Measurements from ENCODE around the gene PTS. TPM values are rescaled to one million over a fixed set of nuclear protein-coding genes. Genes with fewer than 3 reads are reported as not detected.

Gene PTS
- polyA plus RNA-seq, 3 donors: 11.8 to 25.0 (median 14.0) TPM

DNA sequence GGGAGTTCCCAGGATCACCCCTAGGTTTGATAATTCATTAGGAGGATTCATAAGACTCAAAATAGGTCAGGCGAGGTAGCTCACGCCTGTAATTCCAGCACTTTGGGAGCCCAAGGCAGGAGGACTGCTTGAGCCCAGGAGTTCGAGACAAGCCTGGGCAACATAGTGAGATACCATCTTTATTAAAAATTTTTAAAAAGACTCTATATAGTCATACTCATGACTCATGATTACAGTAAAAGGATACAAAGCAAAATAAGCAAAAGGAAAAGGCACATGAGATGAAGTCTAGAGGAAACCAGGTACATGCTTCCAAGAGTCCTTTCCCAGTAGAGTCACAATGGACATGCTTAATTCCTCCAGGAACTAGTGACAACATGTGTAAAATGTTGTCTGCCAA lies 13.9 kb upstream of the PTS start:
- Histone ChIP-seq H3K27me3 (ENCODE audit: control insufficient read depth in 2 of 2, insufficient read depth in 2 of 2, low read length in 2 of 2) (no peaks in the 10 kb centered on the region), H3K4me3 (replicated peaks in 1 of 3; ENCODE audit: low read depth in 2 of 3, low read length in 3 of 3) (no peak overlapping the region), H4K20me1 (ENCODE audit: insufficient read depth, low read length) (no peaks in the 10 kb centered on the region), H3K36me3 (replicated peaks in 1 of 2; ENCODE audit: control insufficient read depth in 1 of 2, insufficient read depth in 2 of 2, low read length in 2 of 2) (no peaks in the 10 kb centered on the region), H3K9ac (ENCODE audit: insufficient read depth, low read length, poor library complexity, severe bottlenecking) (no peak overlapping the region), H3K79me2 (ENCODE audit: insufficient read depth, low read length) (no peaks in the 10 kb centered on the region), H3K4me1 (ENCODE audit: control insufficient read depth in 1 of 2, insufficient read depth in 2 of 2, low read length in 2 of 2) (no peaks in the 10 kb centered on the region), H3K27ac (ENCODE audit: low read depth in 1 of 2, low read length in 2 of 2) (no peak overlapping the region), H2AFZ (ENCODE audit: insufficient read depth, low read depth, low read length, poor library complexity, severe bottlenecking) (no peak overlapping the region), H3K4me2 (replicated peaks; ENCODE audit: extremely low read depth, low read length, poor library complexity, severe bottlenecking) (no peak overlapping the region), H3K9me3 (replicated peaks in 1 of 2; ENCODE audit: control insufficient read depth in 1 of 2, insufficient read depth in 1 of 2, low read length in 2 of 2) (no peaks in the 10 kb centered on the region)
- no peak for DNase-seq
- intact Hi-C loops (cut with micrococcal nuclease): loop anchor here (10.0 kb wide), 3 partner anchors 343 to 1323 kb away; no protein-coding TSS in a partner anchor
- no CpG with 5 or more reads among the region's 3 CpGs for WGBS (ENCODE audit: insufficient coverage)
- TF ChIP-seq, protein P1, sequence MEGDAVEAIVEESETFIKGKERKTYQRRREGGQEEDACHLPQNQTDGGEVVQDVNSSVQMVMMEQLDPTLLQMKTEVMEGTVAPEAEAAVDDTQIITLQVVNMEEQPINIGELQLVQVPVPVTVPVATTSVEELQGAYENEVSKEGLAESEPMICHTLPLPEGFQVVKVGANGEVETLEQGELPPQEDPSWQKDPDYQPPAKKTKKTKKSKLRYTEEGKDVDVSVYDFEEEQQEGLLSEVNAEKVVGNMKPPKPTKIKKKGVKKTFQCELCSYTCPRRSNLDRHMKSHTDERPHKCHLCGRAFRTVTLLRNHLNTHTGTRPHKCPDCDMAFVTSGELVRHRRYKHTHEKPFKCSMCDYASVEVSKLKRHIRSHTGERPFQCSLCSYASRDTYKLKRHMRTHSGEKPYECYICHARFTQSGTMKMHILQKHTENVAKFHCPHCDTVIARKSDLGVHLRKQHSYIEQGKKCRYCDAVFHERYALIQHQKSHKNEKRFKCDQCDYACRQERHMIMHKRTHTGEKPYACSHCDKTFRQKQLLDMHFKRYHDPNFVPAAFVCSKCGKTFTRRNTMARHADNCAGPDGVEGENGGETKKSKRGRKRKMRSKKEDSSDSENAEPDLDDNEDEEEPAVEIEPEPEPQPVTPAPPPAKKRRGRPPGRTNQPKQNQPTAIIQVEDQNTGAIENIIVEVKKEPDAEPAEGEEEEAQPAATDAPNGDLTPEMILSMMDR (IDR thresholded peaks at IDR 0.05): no peak
- Mint-ChIP-seq H3K27me3 (ENCODE audit: low read depth in 3 of 3) (peaks cover 0 to 8% (median 0%) of the 10 kb centered on the region in 3 donors), H3K36me3 (no peaks in the 10 kb centered on the region), H3K4me1 (peaks cover 23% of the 10 kb centered on the region), H3K4me3 (no peak overlapping the region), H3K27ac (no peak overlapping the region), H3K9me3 (peaks cover 0 to 1% (median 0%) of the 10 kb centered on the region in 7 donors)

DNA sequence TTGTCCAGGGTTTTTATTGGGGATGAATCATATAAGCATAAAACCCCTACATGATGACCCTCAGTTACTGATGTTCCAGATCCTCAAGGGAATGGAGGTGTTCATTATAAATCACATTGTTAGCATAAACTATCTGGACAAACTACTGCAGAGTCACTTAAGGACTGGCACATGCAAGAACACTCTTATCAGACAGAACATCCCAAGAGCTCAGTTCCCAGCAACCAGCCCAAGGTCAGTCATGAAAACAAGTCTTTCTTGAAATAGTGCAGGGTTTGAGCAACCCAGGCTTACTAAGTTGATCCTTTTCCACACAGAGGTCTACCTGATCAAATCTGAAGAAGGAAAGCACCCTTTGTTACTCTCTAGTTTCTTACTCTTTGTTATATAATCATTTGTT lies 13.5 kb upstream of the PTS start:
- Histone ChIP-seq H3K9me3 (replicated peaks in 1 of 2; ENCODE audit: control insufficient read depth in 1 of 2, insufficient read depth in 1 of 2, low read length in 2 of 2) (no peaks in the 10 kb centered on the region), H3K4me1 (ENCODE audit: control insufficient read depth in 1 of 2, insufficient read depth in 2 of 2, low read length in 2 of 2) (no peaks in the 10 kb centered on the region), H2AFZ (ENCODE audit: insufficient read depth, low read depth, low read length, poor library complexity, severe bottlenecking) (no peak overlapping the region), H3K4me2 (replicated peaks; ENCODE audit: extremely low read depth, low read length, poor library complexity, severe bottlenecking) (no peak overlapping the region), H3K79me2 (ENCODE audit: insufficient read depth, low read length) (no peaks in the 10 kb centered on the region), H4K20me1 (ENCODE audit: insufficient read depth, low read length) (no peaks in the 10 kb centered on the region), H3K36me3 (replicated peaks in 1 of 2; ENCODE audit: control insufficient read depth in 1 of 2, insufficient read depth in 2 of 2, low read length in 2 of 2) (no peaks in the 10 kb centered on the region), H3K4me3 (replicated peaks in 1 of 3; ENCODE audit: low read depth in 2 of 3, low read length in 3 of 3) (no peak overlapping the region), H3K9ac (ENCODE audit: insufficient read depth, low read length, poor library complexity, severe bottlenecking) (no peak overlapping the region), H3K27ac (ENCODE audit: low read depth in 1 of 2, low read length in 2 of 2) (no peak overlapping the region), H3K27me3 (ENCODE audit: control insufficient read depth in 2 of 2, insufficient read depth in 2 of 2, low read length in 2 of 2) (no peaks in the 10 kb centered on the region)
- intact Hi-C loops (cut with micrococcal nuclease): loop anchor here (10.0 kb wide), 3 partner anchors 342 to 1322 kb away; no protein-coding TSS in a partner anchor
- peaks cover 0 to 1% (median 0%) of the 10 kb centered on the region in 7 donors for H3K9me3 Mint-ChIP-seq
- H3K27me3 Mint-ChIP-seq (ENCODE audit: low read depth in 3 of 3): peaks cover 0 to 8% (median 0%) of the 10 kb centered on the region in 3 donors
- TF ChIP-seq, protein P1 (IDR thresholded peaks at IDR 0.05): no peak
- H3K4me3 Mint-ChIP-seq: no peak overlapping the region
- peaks cover 23% of the 10 kb centered on the region for H3K4me1 Mint-ChIP-seq
- no peak for DNase-seq
- no peak overlapping the region for H3K27ac Mint-ChIP-seq
- no peaks in the 10 kb centered on the region for H3K36me3 Mint-ChIP-seq

Measured in CD14-positive monocyte (primary cell).